Spleen (tissue), 7 donors: Measurements from ENCODE around the gene COL17A1.

Source experiments
- POLR2A ChIP-seq, 3 donors: fragments of 450-650 bp; IDR thresholded peaks; one replicate each; pipeline ENCODE4 v1.5.1; 2017; ENCODE audit warnings: antibody characterized with exemption in 3 of 3, mild to moderate bottlenecking in 1 of 3
- TF ChIP-seq, protein P1 (sequence below), 11 experiments: fragments of 200-600 bp in 7 of 11; fragments of 450-650 bp in 4 of 11; sonication (generic) in 4 of 11; IDR thresholded peaks in 8 of 11; conservative IDR thresholded peaks in 3 of 11; 1 replicate in 7 of 11; 2 replicates in 4 of 11; pipeline versions ENCODE4 v1.4.0 to v1.8.0; 2016 to 2021; ENCODE audit warnings: antibody characterized with exemption in 11 of 11, inconsistent platforms in 4 of 11, mild to moderate bottlenecking in 1 of 11
- donor health status: DM: no; HTN: no; CAD: no; lungs with moderate emphysema.
- donor health status: DM: no; HTN: no; CAD: no.
- donor health status: DM: no; HTN: no; CAD: no.

DNA sequence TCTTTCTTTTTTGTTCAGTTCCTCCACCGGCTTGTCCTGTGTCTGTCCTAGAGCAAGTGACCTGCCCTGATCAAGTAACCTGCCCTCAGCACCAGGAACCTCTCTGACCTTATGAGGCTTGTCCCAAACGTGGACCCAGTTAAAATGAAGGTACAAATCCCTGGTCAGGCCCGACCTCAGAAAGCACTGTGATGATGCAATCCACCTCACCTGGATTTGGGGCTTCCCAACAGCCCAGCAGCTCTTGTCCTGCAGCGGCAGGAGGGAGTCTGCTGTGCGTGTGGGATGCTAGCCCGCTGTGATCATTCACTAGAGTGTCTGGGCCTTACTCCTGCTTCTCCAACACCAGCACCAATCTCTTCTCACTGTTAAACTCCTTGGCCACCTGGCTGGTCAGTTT, 11.2 kb downstream of the COL17A1 start:
- TF ChIP-seq POLR2A (IDR thresholded peaks at IDR 0.05) = no peak
- TF ChIP-seq, protein P1, sequence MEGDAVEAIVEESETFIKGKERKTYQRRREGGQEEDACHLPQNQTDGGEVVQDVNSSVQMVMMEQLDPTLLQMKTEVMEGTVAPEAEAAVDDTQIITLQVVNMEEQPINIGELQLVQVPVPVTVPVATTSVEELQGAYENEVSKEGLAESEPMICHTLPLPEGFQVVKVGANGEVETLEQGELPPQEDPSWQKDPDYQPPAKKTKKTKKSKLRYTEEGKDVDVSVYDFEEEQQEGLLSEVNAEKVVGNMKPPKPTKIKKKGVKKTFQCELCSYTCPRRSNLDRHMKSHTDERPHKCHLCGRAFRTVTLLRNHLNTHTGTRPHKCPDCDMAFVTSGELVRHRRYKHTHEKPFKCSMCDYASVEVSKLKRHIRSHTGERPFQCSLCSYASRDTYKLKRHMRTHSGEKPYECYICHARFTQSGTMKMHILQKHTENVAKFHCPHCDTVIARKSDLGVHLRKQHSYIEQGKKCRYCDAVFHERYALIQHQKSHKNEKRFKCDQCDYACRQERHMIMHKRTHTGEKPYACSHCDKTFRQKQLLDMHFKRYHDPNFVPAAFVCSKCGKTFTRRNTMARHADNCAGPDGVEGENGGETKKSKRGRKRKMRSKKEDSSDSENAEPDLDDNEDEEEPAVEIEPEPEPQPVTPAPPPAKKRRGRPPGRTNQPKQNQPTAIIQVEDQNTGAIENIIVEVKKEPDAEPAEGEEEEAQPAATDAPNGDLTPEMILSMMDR (IDR thresholded peaks at IDR 0.05 in 8 of 11, conservative IDR thresholded peaks at IDR 0.05 in 3 of 11) = no peak
